DOHH2 (cell line): ENCODE results near the gene CUL7.
A peak's percentile ranks its signal among the peaks of the same experiment; 100 is the strongest.

Experiments
- H3F3A ChIP-seq: fragments of 200-600 bp; sonication (generic), shearing (Covaris generic); 2 replicates; pipeline ENCODE4 v1.6.0; 2016; ENCODE audit warnings: antibody characterized with exemption, mild to moderate bottlenecking; ENCODE audit not compliant: control insufficient read depth, insufficient read depth
- H3K27ac ChIP-seq: fragments of 200-600 bp; sonication (generic); 2 replicates; pipeline ENCODE4 v1.5.1; 2014; ENCODE audit warnings: low read depth, mild to moderate bottlenecking, low read length, moderate library complexity
- H3K27me3 ChIP-seq: fragments of 200-600 bp; sonication (generic); 2 replicates; pipeline ENCODE4 v1.6.1; 2014; ENCODE audit warnings: mild to moderate bottlenecking, low read length, mixed read lengths; ENCODE audit not compliant: control insufficient read depth
- H3K36me3 ChIP-seq: fragments of 200-600 bp; sonication (generic); 2 replicates; pipeline ENCODE4 v1.6.1; 2014; ENCODE audit warnings: mild to moderate bottlenecking, low read length, moderate library complexity, mixed read lengths; ENCODE audit not compliant: control insufficient read depth
- H3K4me1 ChIP-seq: fragments of 200-600 bp; sonication (generic); 2 replicates; pipeline ENCODE4 v1.6.1; 2014; ENCODE audit warnings: mild to moderate bottlenecking, low read length, mixed read lengths; ENCODE audit not compliant: control insufficient read depth
- H3K4me2 ChIP-seq: fragments of 200-600 bp; sonication (generic); 2 replicates; pipeline ENCODE4 v1.6.0; 2014; ENCODE audit warnings: mild to moderate bottlenecking, low read length, moderate library complexity
- H3K4me3 ChIP-seq: fragments of 200-600 bp; sonication (generic); 2 replicates; pipeline ENCODE4 v1.5.1; 2014; ENCODE audit warnings: mild to moderate bottlenecking, low read length, mixed read lengths
- H3K79me2 ChIP-seq: fragments of 200-600 bp; sonication (generic); 2 replicates; pipeline ENCODE4 v1.6.1; 2014; ENCODE audit warnings: mild to moderate bottlenecking, low read length, mixed read lengths; ENCODE audit not compliant: control insufficient read depth
- H3K9me2 ChIP-seq: fragments of 200-600 bp; sonication (generic); replicated peaks from 2 replicates; pipeline ENCODE4 v1.6.1; 2014; ENCODE audit warnings: mild to moderate bottlenecking, low read length, mixed read lengths; ENCODE audit not compliant: control insufficient read depth
- H3K9me3 ChIP-seq: fragments of 200-600 bp; sonication (generic); 2 replicates; pipeline ENCODE4 v1.6.1; 2014; ENCODE audit warnings: antibody characterized with exemption, low read length, mixed read lengths; ENCODE audit not compliant: control insufficient read depth, insufficient read depth
- H4K20me1 ChIP-seq: fragments of 200-600 bp; sonication (generic); 2 replicates; pipeline ENCODE4 v1.6.0; 2014; ENCODE audit warnings: low read depth, mild to moderate bottlenecking, antibody characterized with exemption, low read length, moderate library complexity; ENCODE audit not compliant: control insufficient read depth, insufficient read depth
- CTCF ChIP-seq: fragments of 200-600 bp; sonication (generic); IDR thresholded peaks from one replicate; pipeline ENCODE4 v1.5.1; 2014; ENCODE audit warnings: antibody characterized with exemption, mild to moderate bottlenecking, low read depth, low read length; ENCODE audit not compliant: poor library complexity, severe bottlenecking
- EZH2phosphoT487 ChIP-seq: fragments of 200-600 bp; sonication (generic); IDR thresholded peaks from 2 replicates; pipeline ENCODE4 v1.6.1; 2017; ENCODE audit warnings: borderline replicate concordance, mild to moderate bottlenecking, antibody characterized with exemption, low read length, moderate library complexity, mixed read lengths

Gene CUL7

DNA sequence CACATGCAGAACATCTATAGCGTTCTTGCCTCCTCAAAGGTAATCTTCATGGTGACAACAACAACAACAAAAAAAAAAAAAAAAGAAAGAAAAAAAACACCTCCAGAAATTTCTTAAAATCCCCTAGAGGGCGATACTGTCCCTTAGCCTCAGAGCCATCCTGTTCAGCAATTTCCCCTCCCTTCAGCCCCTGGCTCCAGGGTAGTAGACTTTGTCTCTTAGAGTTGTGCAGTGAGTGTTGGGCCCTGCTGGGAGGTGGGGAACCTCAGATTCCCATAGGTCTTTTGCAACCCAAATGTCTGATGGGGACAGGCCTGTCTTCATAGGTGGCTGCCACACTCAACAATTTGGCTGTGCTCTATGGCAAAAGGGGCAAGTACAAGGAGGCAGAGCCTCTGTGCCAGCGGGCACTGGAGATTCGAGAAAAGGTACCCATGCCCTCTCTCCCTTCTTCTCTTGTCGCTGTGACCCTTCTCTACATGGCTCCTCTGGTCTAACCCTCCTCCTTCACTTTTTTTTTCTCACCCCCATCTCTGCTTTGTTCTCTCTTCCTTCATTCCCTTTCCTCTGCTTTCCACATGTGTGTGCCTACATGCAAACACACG is 16.5 kb upstream of the CUL7 start:
- H3K9me2 ChIP-seq: no peaks in the 10 kb centered on the region
- no peaks in the 10 kb centered on the region for H3K36me3 ChIP-seq
- H3K9me3 ChIP-seq: no peaks in the 10 kb centered on the region
- peaks cover 1% of the 10 kb centered on the region; the same call in 1 of the 2 replicates for H3K27me3 ChIP-seq
- H3F3A ChIP-seq: no peaks in the 10 kb centered on the region
- no peaks in the 10 kb centered on the region; the same call in 1 of the 2 replicates for H4K20me1 ChIP-seq
- H3K4me3 ChIP-seq: no peak overlapping the region
- H3K4me2 ChIP-seq: no peak overlapping the region
- no peak overlapping the region for H3K27ac ChIP-seq
- H3K4me1 ChIP-seq: no peaks in the 10 kb centered on the region
- TF ChIP-seq CTCF (peak; percentile 63), EZH2phosphoT487 (no peak)
- no peaks in the 10 kb centered on the region for H3K79me2 ChIP-seq

DNA sequence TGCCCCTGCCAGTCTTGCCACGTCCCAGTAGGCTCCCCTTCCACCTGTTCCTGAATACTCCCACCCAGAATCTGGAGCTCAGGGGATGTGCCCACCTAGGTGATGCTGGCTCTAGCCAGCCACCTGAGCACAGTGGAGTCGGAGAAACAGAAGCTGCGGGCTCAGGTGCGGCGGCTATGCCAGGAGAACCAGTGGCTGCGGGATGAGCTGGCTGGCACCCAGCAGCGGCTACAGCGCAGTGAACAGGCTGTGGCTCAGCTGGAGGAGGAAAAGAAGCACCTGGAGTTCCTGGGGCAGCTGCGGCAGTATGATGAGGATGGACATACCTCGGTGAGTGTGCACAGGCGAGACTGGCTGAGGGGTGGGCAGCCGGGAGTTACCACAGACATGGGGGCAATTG is 9.2 kb upstream of the CUL7 start:
- H3K79me2 ChIP-seq: peaks cover 14% of the 10 kb centered on the region
- no peak overlapping the region for H3K4me2 ChIP-seq
- peaks cover 16% of the 10 kb centered on the region for H3K4me1 ChIP-seq
- H3K9me2 ChIP-seq: no peaks in the 10 kb centered on the region
- TF ChIP-seq CTCF (no peak), EZH2phosphoT487 (no peak)
- H3K9me3 ChIP-seq: no peaks in the 10 kb centered on the region
- no peak overlapping the region for H3K4me3 ChIP-seq
- H3K27ac ChIP-seq: no peak overlapping the region
- no peaks in the 10 kb centered on the region for H4K20me1 ChIP-seq
- H3K36me3 ChIP-seq: peaks cover 6% of the 10 kb centered on the region
- no peaks in the 10 kb centered on the region for H3F3A ChIP-seq
- H3K27me3 ChIP-seq: no peaks in the 10 kb centered on the region

- Histone ChIP-seq H3F3A (no peaks in the 10 kb centered on the region), H3K9me3 (no peaks in the 10 kb centered on the region), H3K9me2 (no peaks in the 10 kb centered on the region), H3K27ac (no peak overlapping the region), H3K36me3 (peaks cover 10% of the 10 kb centered on the region), H3K4me2 (no peak overlapping the region), H3K4me1 (peaks cover 17% of the 10 kb centered on the region), H3K79me2 (peaks cover 18% of the 10 kb centered on the region), H3K27me3 (no peaks in the 10 kb centered on the region), H4K20me1 (no peaks in the 10 kb centered on the region), H3K4me3 (no peak overlapping the region)
- TF ChIP-seq CTCF (no peak), EZH2phosphoT487 (no peak)
These were observed 8.2 kb upstream of the CUL7 start for GRCh38 chr6:43061861-43062260.
